HG02798 (cell line): ENCODE data around the gene NR2F1.

ENCODE experiments used
- ATAC-seq: cut with Tn5 transposase; IDR thresholded peaks from one replicate; pipeline ENCODE4 v1.9.1; 2021; ENCODE audit warnings: mild to moderate bottlenecking; ENCODE audit not compliant: unreplicated experiment, poor library complexity

Gene NR2F1

GRCh38 chr5:93589829-93590215 is 6.8 kb downstream of the NR2F1 start:
- no peak for ATAC-seq

DNA sequence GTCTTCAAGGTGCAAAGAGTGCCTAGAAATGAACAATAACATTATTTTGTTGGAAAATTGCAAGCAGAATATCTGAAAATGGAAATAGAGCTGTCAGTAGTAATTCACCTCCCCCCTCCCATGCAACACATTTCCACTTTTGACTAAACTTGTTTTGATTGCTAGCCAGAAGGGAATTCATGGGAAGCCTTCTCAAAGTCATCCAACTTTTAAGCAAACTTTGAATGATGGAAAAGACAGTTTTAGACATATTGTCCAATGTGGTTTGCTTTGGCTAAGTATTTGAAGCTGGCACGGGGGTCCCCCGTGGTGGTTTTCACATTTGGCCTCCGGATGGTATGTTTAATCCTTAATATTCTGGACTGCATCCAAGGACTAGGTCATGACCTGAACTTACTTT is 7.5 kb downstream of the NR2F1 start:
- no peak for ATAC-seq

GRCh38 chr5:93591323-93591945 is 8.4 kb downstream of the NR2F1 start:
- ATAC-seq = no peak

DNA sequence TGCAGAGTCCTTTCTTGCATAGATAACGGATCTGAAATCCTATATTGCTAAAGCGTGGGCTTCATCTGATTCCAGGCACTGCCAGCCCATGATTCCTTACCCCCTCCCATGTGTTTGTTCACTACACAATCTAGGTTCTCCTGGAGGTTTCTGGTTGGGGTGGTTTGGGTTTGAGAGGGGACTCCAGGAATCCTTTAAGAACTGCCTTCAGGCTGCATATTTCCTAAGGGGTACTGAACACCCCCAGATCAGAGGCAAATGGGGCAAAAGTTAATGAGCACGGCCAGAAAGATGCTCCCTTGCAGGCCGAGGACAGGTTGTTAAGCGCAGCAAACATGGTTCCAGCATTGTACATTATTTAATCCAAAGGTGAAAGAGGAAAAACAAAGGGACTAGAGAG is 9.9 kb downstream of the NR2F1 start:
- no peak for ATAC-seq

GRCh38 chr5:93593476-93594131 is 10.6 kb downstream of the NR2F1 start:
- ATAC-seq = no peak

DNA sequence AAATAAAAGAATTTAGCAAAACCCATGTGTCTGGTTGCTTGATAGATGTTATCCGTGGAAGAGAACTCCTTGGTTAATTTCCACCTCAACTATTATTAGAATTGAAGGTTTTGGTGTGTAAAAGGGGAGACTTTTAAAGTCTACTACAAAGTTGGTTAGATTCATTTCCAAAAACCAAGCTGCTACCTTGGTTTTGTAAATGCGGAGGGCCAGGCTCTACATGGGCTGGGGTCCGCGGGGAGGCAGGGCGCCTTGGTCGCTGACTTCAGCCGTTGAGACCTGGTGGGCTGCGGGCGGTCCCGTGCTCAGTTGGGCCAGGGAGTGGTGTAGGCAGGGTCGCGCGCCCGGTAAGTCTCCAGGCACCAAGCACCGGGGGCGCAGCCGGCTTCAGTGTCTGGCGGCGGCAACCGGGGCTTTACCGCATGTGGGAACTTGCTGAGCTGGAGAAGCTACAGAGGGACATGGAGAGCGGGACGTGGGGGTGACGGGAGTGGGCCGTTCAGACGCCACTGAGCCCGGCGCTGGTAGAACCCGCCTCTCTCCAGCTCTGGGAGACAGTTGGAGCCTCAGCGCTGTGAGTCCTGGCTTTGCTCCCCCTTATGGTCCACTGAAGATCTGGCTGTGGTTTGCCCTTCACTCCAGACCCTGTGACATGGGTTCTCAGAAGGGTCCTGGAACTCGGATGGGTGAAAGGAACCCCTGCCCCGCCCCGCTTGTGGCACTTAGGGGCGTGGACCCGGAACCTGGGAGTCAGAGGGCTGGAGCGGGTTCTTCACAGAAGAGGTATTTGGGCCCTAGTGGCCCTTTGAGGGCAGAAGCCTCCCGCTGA is 11.8 kb downstream of the NR2F1 start:
- no peak for ATAC-seq

- ATAC-seq = no peak
Measured at GRCh38 chr5:93595420-93596147, 12.6 kb downstream of the NR2F1 start.

DNA sequence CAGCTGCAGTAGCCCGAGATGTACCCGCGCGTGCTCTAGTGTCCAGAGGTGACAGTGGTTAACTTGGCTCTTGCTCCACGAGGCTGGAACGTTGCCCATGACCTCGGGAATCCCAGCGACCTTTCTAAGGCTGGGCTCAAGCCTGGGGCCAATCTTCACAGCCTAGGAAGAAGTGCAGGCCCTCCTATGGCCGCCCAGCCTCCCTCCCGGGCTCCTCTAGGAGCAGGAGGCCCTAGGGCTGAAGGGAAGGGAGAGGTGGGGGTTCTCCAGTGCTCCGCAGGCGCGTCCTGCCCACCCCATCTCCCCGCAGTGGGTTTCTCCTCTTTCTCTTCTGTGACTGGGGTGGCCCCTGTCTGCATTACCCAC is 13.3 kb downstream of the NR2F1 start:
- no peak for ATAC-seq

DNA sequence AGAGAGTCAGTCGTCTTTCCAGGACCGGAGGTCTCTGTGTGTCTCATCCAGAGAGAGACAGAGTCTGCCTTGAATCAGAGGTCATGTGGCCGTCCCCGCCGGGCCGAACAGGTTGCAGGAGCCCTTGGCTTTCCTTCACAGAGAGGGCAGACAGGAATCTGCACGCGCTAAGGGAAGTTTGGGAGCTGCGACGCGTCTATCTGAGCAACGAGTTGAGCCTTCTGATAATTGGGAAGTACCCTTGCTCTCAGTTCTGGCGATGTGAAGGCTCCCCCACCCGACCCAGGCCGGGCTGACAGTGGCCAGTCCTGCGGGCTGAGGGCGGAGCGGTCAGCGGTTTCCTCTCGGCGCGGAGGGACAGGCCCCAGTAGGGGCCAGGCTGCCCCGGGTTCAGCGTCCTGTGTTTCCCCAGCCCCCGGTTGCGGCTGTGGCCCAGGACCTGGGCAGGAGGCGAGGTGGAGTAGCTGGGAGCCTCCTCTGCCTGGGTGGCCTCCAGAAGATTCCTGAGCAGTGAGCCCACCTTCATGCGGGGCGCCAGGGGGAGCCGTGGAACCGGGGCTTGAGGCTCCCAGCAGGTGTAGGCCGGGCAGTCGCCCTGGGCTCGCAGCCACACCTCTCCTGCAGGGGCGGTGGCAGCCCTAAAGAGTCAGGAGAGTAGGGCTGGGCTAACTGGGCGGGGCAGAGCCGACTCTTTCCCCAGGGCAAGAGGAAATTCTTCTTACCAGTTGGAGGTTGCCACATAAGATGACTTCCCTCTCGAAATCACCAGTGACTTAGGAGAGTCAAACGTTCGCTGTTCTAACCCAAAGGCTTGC is 13.9 kb downstream of the NR2F1 start:
- no peak for ATAC-seq

DNA sequence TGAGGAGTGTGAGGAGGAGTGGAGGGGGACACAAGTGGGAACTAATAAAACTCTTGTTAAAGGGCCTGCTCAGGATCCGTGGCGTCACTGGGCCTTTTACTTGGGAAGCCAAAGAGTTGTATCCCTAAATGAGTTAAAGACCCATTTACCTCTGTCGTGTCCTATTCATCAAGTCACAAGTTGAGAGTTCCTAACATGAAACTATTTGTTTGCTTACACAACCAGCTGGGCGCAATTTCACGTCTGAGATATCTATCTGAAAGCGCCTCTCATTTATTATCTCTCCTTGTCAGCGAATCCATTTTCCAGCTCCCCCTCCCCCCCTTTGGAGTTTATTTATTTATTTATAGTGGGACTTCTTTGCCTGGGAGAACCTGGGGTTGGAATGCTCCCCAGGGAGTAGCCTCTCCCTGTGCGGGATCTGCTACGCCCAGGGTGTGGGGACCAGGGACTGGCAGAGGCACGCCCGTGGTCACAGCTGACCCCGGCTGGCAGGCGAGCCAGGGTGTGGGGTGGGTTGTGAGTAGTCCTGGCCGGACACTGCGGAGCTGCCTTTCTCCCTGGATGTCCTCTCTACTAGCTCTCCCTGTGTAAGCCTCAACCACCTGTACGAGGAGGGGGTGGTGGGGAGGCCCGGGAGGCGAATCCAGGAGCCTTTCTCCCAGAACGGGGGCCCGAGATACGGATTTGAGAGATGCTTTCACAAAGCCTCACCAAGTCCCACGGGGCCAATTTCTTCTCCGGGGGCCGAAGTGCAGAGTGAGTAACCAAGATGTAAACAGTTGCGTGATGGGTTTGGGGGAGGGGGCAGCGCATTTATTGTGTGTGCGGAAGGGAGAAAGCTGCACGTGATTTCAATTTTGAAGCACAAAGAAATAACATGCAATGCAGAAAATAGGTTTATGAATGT is 15.3 kb downstream of the NR2F1 start:
- ATAC-seq = no peak

- no peak for ATAC-seq
Measured at GRCh38 chr5:93599001-93599379, 16.0 kb downstream of the NR2F1 start.

- ATAC-seq = no peak
Measured at GRCh38 chr5:93599399-93600120, 16.5 kb downstream of the NR2F1 start.

GRCh38 chr5:93600409-93601070 is 17.5 kb downstream of the NR2F1 start:
- no peak for ATAC-seq

DNA sequence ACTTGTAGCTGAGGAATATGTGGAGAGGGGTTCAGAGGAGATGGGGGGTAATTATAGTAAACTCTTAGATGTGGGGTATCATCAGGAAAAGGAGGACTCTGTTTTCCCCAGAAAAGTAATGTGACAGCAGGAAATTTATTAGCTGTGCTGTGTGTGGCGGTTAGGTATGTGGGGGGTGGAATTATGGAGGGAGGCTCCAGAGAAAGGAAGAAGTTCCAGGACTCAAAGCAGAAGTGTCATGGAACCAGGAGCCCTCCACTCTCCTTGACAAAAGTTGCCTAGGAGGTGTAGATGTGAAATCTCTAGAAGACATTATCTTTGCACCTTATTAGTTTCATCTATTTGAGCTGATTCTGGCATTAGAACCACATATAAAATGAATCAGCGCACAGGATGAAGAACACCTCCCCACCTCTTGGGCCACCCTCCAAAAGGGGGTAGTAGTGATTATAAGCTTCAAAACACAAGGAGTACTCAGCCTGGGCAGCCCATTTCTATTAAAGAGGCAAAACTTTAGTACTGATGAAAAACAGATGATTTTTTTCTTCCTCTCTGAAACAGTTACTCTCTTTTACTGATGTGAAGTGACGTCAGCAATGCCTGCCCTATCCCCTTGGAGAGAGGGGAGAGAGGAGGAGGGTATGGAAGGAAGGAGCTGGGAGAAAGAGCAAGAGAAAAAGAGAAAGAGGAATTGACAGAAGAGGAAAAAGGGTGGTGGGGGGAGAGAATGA is 18.2 kb downstream of the NR2F1 start:
- no peak for ATAC-seq

DNA sequence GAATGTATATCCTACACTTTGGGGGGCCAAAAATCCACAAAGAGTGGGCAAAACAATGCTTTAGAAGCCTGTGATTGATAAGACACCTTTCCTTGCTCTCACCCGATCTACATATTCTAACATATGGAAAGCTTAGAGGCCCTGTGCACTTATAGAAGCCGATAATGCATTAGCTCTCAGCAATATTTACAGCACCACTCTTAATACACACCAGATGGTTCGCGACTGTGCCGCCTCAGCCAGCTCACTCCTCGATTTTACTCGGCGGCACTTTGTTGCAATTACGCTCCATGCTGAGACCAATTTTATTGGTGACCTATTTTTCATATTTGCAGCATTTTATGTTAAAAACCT is 18.8 kb downstream of the NR2F1 start:
- no peak for ATAC-seq

GRCh38 chr5:93602241-93603077 is 19.4 kb downstream of the NR2F1 start:
- no peak for ATAC-seq
